NCI-H82 treated with DMSO at 0.1 percent for 48 hours (cell line): ENCODE results near the gene BTBD7.
"Not testable (repeated sequence)": the region's sequence is repeated elsewhere in the genome, so short reads cannot be mapped to it uniquely, and the experiment has no call there.

ENCODE experiments used
- DNase-seq: peaks from one replicate; lab custom pipeline; 2025; ENCODE audit not compliant: unreplicated experiment; lab: John Stamatoyannopoulos, UW

Gene BTBD7

GRCh38 chr14:93332853-93333630 lies at the start of gene BTBD7:
Gene BTBD7, minus strand, starts transcription at chr14:93333036. Its CDS starts 36,985 bp downstream, at chr14:93296051.
- DNase-seq, result peak; percentile 58

GRCh38 chr14:93381644-93382043 lies 48.8 kb upstream of the BTBD7 start:
- DNase-seq, result no peak

GRCh38 chr14:93379831-93380230 lies 47.0 kb upstream of the BTBD7 start:
- no peak for DNase-seq

GRCh38 chr14:93375673-93376156 lies 42.9 kb upstream of the BTBD7 start:
- no peak for DNase-seq

GRCh38 chr14:93369713-93370266 lies 37.0 kb upstream of the BTBD7 start:
- no peak for DNase-seq

- no peak for DNase-seq
These were observed 36.3 kb upstream of the BTBD7 start for GRCh38 chr14:93368996-93369712.

GRCh38 chr14:93354873-93355272 lies 22.0 kb upstream of the BTBD7 start:
- not testable (repeated sequence) for DNase-seq

GRCh38 chr14:93348292-93348691 lies 15.5 kb upstream of the BTBD7 start:
- no peak for DNase-seq

GRCh38 chr14:93347850-93348249 lies 15.0 kb upstream of the BTBD7 start:
- DNase-seq, result no peak

GRCh38 chr14:93346926-93347721 lies 14.3 kb upstream of the BTBD7 start, which contains the start of gene COX8C:
Gene COX8C, plus strand, starts transcription at chr14:93347182. Its CDS starts 87 bp downstream, at chr14:93347269.
- DNase-seq, result no peak

- no peak for DNase-seq
These were observed 11.0 kb upstream of the BTBD7 start for GRCh38 chr14:93343797-93344196.

- no peak for DNase-seq
These were observed 10.4 kb upstream of the BTBD7 start for GRCh38 chr14:93343266-93343665.

GRCh38 chr14:93337884-93338283 lies 5.0 kb upstream of the BTBD7 start:
- DNase-seq, result no peak

GRCh38 chr14:93337143-93337753 lies 4.4 kb upstream of the BTBD7 start:
- DNase-seq, result no peak

GRCh38 chr14:93333631-93334103 lies 831 bp upstream of the BTBD7 start:
- DNase-seq, result no peak

GRCh38 chr14:93332397-93332852 lies 411 bp downstream of the BTBD7 start:
- no peak for DNase-seq

- no peak for DNase-seq
These were observed 974 bp downstream of the BTBD7 start for GRCh38 chr14:93331728-93332396.

GRCh38 chr14:93331002-93331727 lies 1.7 kb downstream of the BTBD7 start:
- DNase-seq, result no peak

GRCh38 chr14:93330609-93331000 lies 2.2 kb downstream of the BTBD7 start:
- DNase-seq, result no peak
